GM19452 (cell line): Measurements from ENCODE around the gene MTF1.

ENCODE experiments used
- ATAC-seq: cut with Tn5 transposase; IDR thresholded peaks from one replicate; pipeline ENCODE4 v1.9.1; 2021; ENCODE audit not compliant: unreplicated experiment

The MTF1 gene

GRCh38 chr1:37831809-37832208, 27.6 kb downstream of the MTF1 start:
- no peak for ATAC-seq

GRCh38 chr1:37831109-37831508, 28.3 kb downstream of the MTF1 start:
- ATAC-seq: no peak

GRCh38 chr1:37828410-37829074, 30.9 kb downstream of the MTF1 start:
- no peak for ATAC-seq

GRCh38 chr1:37825506-37825905, 33.9 kb downstream of the MTF1 start:
- no peak for ATAC-seq

GRCh38 chr1:37824001-37824400, 35.4 kb downstream of the MTF1 start:
- no peak for ATAC-seq

GRCh38 chr1:37822906-37823815, 36.2 kb downstream of the MTF1 start:
- no peak for ATAC-seq

- no peak for ATAC-seq
Observed at GRCh38 chr1:37821481-37821880, 37.9 kb downstream of the MTF1 start.

GRCh38 chr1:37817481-37817880, 41.9 kb downstream of the MTF1 start:
- ATAC-seq: no peak

- ATAC-seq: no peak
Observed at GRCh38 chr1:37814252-37814651, 45.1 kb downstream of the MTF1 start.

GRCh38 chr1:37813529-37814145, 45.8 kb downstream of the MTF1 start:
- ATAC-seq: no peak

- no peak for ATAC-seq
Observed at GRCh38 chr1:37811027-37811655, 48.3 kb downstream of the MTF1 start.

GRCh38 chr1:37809942-37810341, 49.5 kb downstream of the MTF1 start:
- ATAC-seq: no peak

GRCh38 chr1:37808369-37809319, 50.7 kb downstream of the MTF1 start:
- peak; percentile 28 for ATAC-seq

GRCh38 chr1:37807555-37808368, 51.6 kb downstream of the MTF1 start, which contains the start of the genes C1orf122 and YRDC:
Gene C1orf122, plus strand, starts transcription at chr1:37807790. Its CDS starts 615 bp downstream, at chr1:37808405.
Gene YRDC, minus strand, starts transcription at chr1:37808208. Its CDS starts 28 bp downstream, at chr1:37808180.
- peak; percentile 84 for ATAC-seq

GRCh38 chr1:37807220-37807554, 52.2 kb downstream of the MTF1 start:
- ATAC-seq: no peak

- no peak for ATAC-seq
Observed at GRCh38 chr1:37802439-37802838, 57.0 kb downstream of the MTF1 start.

- ATAC-seq: no peak
Observed at GRCh38 chr1:37797750-37798345, 61.5 kb downstream of the MTF1 start.

- no peak for ATAC-seq
Observed at GRCh38 chr1:37795340-37796125, 63.9 kb downstream of the MTF1 start.
